IPS DF 4.7 (cell line): ENCODE results near the gene INTS11.

Source experiments
- DNase-seq: peaks from one replicate; pipeline ENCODE4 v3.0.0-alpha.2; 2013; ENCODE audit warnings: low spot score; ENCODE audit errors: extremely low read depth

INTS11 gene

GRCh38 chr1:1357871-1358432 is 33.5 kb upstream of the INTS11 start:
- no peak for DNase-seq

GRCh38 chr1:1356796-1357401 is 32.4 kb upstream of the INTS11 start:
- DNase-seq = no peak

GRCh38 chr1:1356166-1356795 is 31.8 kb upstream of the INTS11 start:
- no peak for DNase-seq

- DNase-seq = no peak
These were observed 31.0 kb upstream of the INTS11 start for GRCh38 chr1:1355416-1355815.

- no peak for DNase-seq
These were observed 30.1 kb upstream of the INTS11 start for GRCh38 chr1:1354271-1355247.

GRCh38 chr1:1353389-1354151 is 29.1 kb upstream of the INTS11 start:
- no peak for DNase-seq

GRCh38 chr1:1352786-1353388 is 28.4 kb upstream of the INTS11 start:
- no peak for DNase-seq

- no peak for DNase-seq
These were observed 27.3 kb upstream of the INTS11 start for GRCh38 chr1:1351511-1352427.

GRCh38 chr1:1349256-1350012 is 25.0 kb upstream of the INTS11 start, which contains the start of gene DVL1:
TSS of gene DVL1 (minus strand) at chr1:1349418. CDS start at chr1:1349065, 353 bp downstream.
- no peak for DNase-seq

- no peak for DNase-seq
These were observed 24.2 kb upstream of the INTS11 start for GRCh38 chr1:1348420-1349255.

- DNase-seq = no peak
These were observed 23.4 kb upstream of the INTS11 start for GRCh38 chr1:1347663-1348419.

- DNase-seq = no peak
These were observed 22.7 kb upstream of the INTS11 start for GRCh38 chr1:1347026-1347595.

- no peak for DNase-seq
These were observed 22.0 kb upstream of the INTS11 start for GRCh38 chr1:1346501-1346890.

- no peak for DNase-seq
These were observed 21.5 kb upstream of the INTS11 start for GRCh38 chr1:1345860-1346500.

- DNase-seq = no peak
These were observed 20.9 kb upstream of the INTS11 start for GRCh38 chr1:1345384-1345783.

- no peak for DNase-seq
These were observed 20.3 kb upstream of the INTS11 start for GRCh38 chr1:1344655-1345361.
